HepG2 (cell line): ENCODE data around the gene AEN. TPM values are rescaled to one million over a fixed set of nuclear protein-coding genes. Genes with fewer than 3 reads are reported as not detected.

ENCODE experiments used
- ARNT2 ChIP-seq: sonication (generic); formaldehyde crosslinking; IDR thresholded peaks from 2 replicates; pipeline ENCODE4 v1.8.0; 2022; ENCODE audit warnings: mild to moderate bottlenecking, low read depth, missing genetic modification reagents, moderate library complexity
- ARNTL ChIP-seq: sonication (generic); formaldehyde crosslinking; IDR thresholded peaks from 2 replicates; pipeline ENCODE4 v1.4.0; 2020; ENCODE audit warnings: mild to moderate bottlenecking, missing genetic modification reagents
- ATF5 ChIP-seq: sonication (generic); formaldehyde crosslinking; IDR thresholded peaks from 2 replicates; pipeline ENCODE4 v1.4.0; 2020; ENCODE audit warnings: mild to moderate bottlenecking, low read depth, missing genetic modification reagents
- CHD2 ChIP-seq: IDR thresholded peaks from 2 replicates; pipeline ENCODE4 v1.6.1; 2011; ENCODE audit warnings: low read depth, low read length, improper control_type of control experiment
- EP300 ChIP-seq, 3 experiments: sonication (generic) in 1 of 3; formaldehyde crosslinking in 1 of 3; IDR thresholded peaks; 2 replicates each; pipeline versions ENCODE4 v1.5.1 to v1.6.1; 2011 to 2020; ENCODE audit warnings: low read depth in 2 of 3, low read length in 2 of 3, borderline replicate concordance in 1 of 3, improper control_type of control experiment in 1 of 3, mild to moderate bottlenecking in 1 of 3, missing genetic modification reagents in 1 of 3, moderate library complexity in 1 of 3
- FIP1L1 ChIP-seq: fragments of 200-400 bp; formaldehyde crosslinking; IDR thresholded peaks from 2 replicates; pipeline ENCODE4 v1.6.1; 2018; ENCODE audit warnings: low read depth, mild to moderate bottlenecking, low read length, moderate library complexity, borderline replicate concordance; ENCODE audit not compliant: insufficient read depth
- FOSL2 ChIP-seq: sonication (generic); formaldehyde crosslinking; IDR thresholded peaks from 2 replicates; pipeline ENCODE4 v1.4.0; 2020; ENCODE audit warnings: missing genetic modification reagents
- FOXA1 ChIP-seq, 2 experiments: fragments of 450-650 bp in 1 of 2; sonication (generic) in 1 of 2; formaldehyde crosslinking in 1 of 2; IDR thresholded peaks; 2 replicates each; pipeline versions ENCODE4 v1.4.0 to v1.6.1; 2016 to 2020; ENCODE audit warnings: missing genetic modification reagents in 1 of 2
- GLI4 ChIP-seq: sonication (generic); formaldehyde crosslinking; IDR thresholded peaks from 2 replicates; pipeline ENCODE4 v1.5.1; 2020; ENCODE audit warnings: missing genetic modification reagents, mild to moderate bottlenecking, moderate library complexity, borderline replicate concordance
- HMGA1 ChIP-seq: sonication (generic); formaldehyde crosslinking; conservative IDR thresholded peaks from 2 replicates; pipeline ENCODE4 v1.4.0; 2020; ENCODE audit warnings: missing genetic modification reagents
- HNRNPLL ChIP-seq: fragments of 200-400 bp; formaldehyde crosslinking; IDR thresholded peaks from 2 replicates; pipeline ENCODE4 v1.6.1; 2017; ENCODE audit warnings: mild to moderate bottlenecking, low read depth, low read length; ENCODE audit not compliant: poor library complexity, severe bottlenecking
- KAT2B ChIP-seq: fragments of 150-350 bp; IDR thresholded peaks from 2 replicates; pipeline ENCODE4 v1.6.1; 2014; ENCODE audit warnings: low read depth, low read length, borderline replicate concordance
- MEIS1 ChIP-seq: sonication (generic); formaldehyde crosslinking; IDR thresholded peaks from 2 replicates; pipeline ENCODE4 v1.9.0; 2021; ENCODE audit warnings: mild to moderate bottlenecking, missing genetic modification reagents, moderate library complexity, borderline replicate concordance
- MEIS2 ChIP-seq: sonication (generic); formaldehyde crosslinking; IDR thresholded peaks from 2 replicates; pipeline ENCODE4 v1.9.0; 2021; ENCODE audit warnings: mild to moderate bottlenecking, missing genetic modification reagents
- NFRKB ChIP-seq: fragments of 450-650 bp; IDR thresholded peaks from 2 replicates; pipeline ENCODE4 v1.6.1; 2017
- PCBP2 ChIP-seq: fragments of 200-400 bp; formaldehyde crosslinking; optimal IDR thresholded peaks from 2 replicates; pipeline ENCODE3; 2018; ENCODE audit warnings: low read length, low read depth; ENCODE audit not compliant: poor library complexity, severe bottlenecking
- RORA ChIP-seq: sonication (generic); formaldehyde crosslinking; IDR thresholded peaks from 2 replicates; pipeline ENCODE4 v1.5.0; 2020; ENCODE audit warnings: mild to moderate bottlenecking, missing genetic modification reagents, moderate library complexity
- STAT5B ChIP-seq: sonication (generic); formaldehyde crosslinking; IDR thresholded peaks from 2 replicates; pipeline ENCODE4 v1.4.0; 2020; ENCODE audit warnings: missing genetic modification reagents
- THAP7 ChIP-seq: sonication (generic); formaldehyde crosslinking; IDR thresholded peaks from 2 replicates; pipeline ENCODE4 v1.8.1; 2023; ENCODE audit warnings: mild to moderate bottlenecking, missing genetic modification reagents
- ZBTB7B ChIP-seq: sonication (generic); formaldehyde crosslinking; IDR thresholded peaks from 2 replicates; pipeline ENCODE4 v1.4.0; 2020; ENCODE audit warnings: missing genetic modification reagents
- ZFP62 ChIP-seq: sonication (generic); formaldehyde crosslinking; IDR thresholded peaks from 2 replicates; pipeline ENCODE4 v1.4.0; 2020; ENCODE audit warnings: missing genetic modification reagents
- ZFY ChIP-seq: sonication (generic); formaldehyde crosslinking; IDR thresholded peaks from 2 replicates; pipeline ENCODE4 v1.4.0; 2020; ENCODE audit warnings: missing genetic modification reagents
- ZKSCAN5 ChIP-seq: sonication (generic); formaldehyde crosslinking; IDR thresholded peaks from 2 replicates; pipeline ENCODE4 v1.5.1; 2020; ENCODE audit warnings: mild to moderate bottlenecking, missing genetic modification reagents
- ZNF263 ChIP-seq: sonication (generic); formaldehyde crosslinking; IDR thresholded peaks from 2 replicates; pipeline ENCODE4 v1.4.0; 2020; ENCODE audit warnings: missing genetic modification reagents
- ZNF558 ChIP-seq: sonication (generic); formaldehyde crosslinking; IDR thresholded peaks from 2 replicates; pipeline ENCODE4 v1.9.0; 2022; ENCODE audit warnings: mild to moderate bottlenecking, missing genetic modification reagents, borderline replicate concordance
- ZNF567 ChIP-seq: sonication (generic); formaldehyde crosslinking; IDR thresholded peaks from 2 replicates; pipeline ENCODE4 v1.8.1; 2023; ENCODE audit warnings: mild to moderate bottlenecking, missing genetic modification reagents, borderline replicate concordance
- ZNF605 ChIP-seq: sonication (generic); formaldehyde crosslinking; IDR thresholded peaks from 2 replicates; pipeline ENCODE4 v1.8.0; 2022; ENCODE audit warnings: mild to moderate bottlenecking, missing genetic modification reagents
- ZNF839 ChIP-seq: sonication (generic); formaldehyde crosslinking; IDR thresholded peaks from 2 replicates; pipeline ENCODE4 v1.4.0; 2020; ENCODE audit warnings: missing genetic modification reagents, mild to moderate bottlenecking, borderline replicate concordance
- ZSCAN20 ChIP-seq: sonication (generic); formaldehyde crosslinking; IDR thresholded peaks from 2 replicates; pipeline ENCODE4 v1.4.0; 2020; ENCODE audit warnings: missing genetic modification reagents, mild to moderate bottlenecking, borderline replicate concordance
- polyA plus RNA-seq, 8 experiments: library from polyadenylated mRNA; depleted of rRNA in 3 of 8; stranded (reverse) in 7 of 8; unstranded in 1 of 8; fragments of >200 nt; fragmentation: Illumina TruSeq in 4 of 8; extraction: Trizol in 4 of 8; gene quantifications; 2 replicates each; pipeline versions ENCODE4 v1.2.1 to v1.2.3, GENCODE V29; 2011 to 2016; ENCODE audit warnings: low read depth in 4 of 8, missing spikeins in 1 of 8, mixed read lengths in 1 of 8; ENCODE audit not compliant: insufficient read depth in 1 of 8
- total RNA-seq, 5 experiments: library from RNA; depleted of rRNA; stranded (reverse); fragments of >200 nt; fragmentation: Illumina TruSeq; extraction: Trizol; gene quantifications; 2 replicates each; pipeline ENCODE4 v1.2.3, GENCODE V29; 2016; ENCODE audit warnings: low read depth in 1 of 5
- TF ChIP-seq, protein P1 (sequence below): IDR thresholded peaks from 2 replicates; pipeline ENCODE4 v1.6.1; 2016; ENCODE audit warnings: low read depth, borderline replicate concordance

Gene AEN
- total and polyA plus RNA-seq, 2 of the 13 experiments (the other 11 are each of a cell fraction or from before 2014, with no cell fraction given): 51.3 to 118 TPM

- TF ChIP-seq MEIS1 (CRISPR knock-in tag) (no peak; the same call in 1 of the 2 replicates), FOXA1 (IDR thresholded peaks at IDR 0.05) (no peak), FOXA1 (CRISPR knock-in tag; IDR thresholded peaks at IDR 0.05) (no peak), PCBP2 (no peak), RORA (0 out of 2 replicates have a peak, but pooled peaks have one; percentile 58), ZNF263 (CRISPR knock-in tag) (peak; percentile 25; the same call in 1 of the 2 replicates), ZFP62 (CRISPR knock-in tag) (no peak), STAT5B (no peak), ZNF839 (CRISPR knock-in tag) (no peak), ZFY (CRISPR knock-in tag) (peak; percentile 87), ZSCAN20 (no peak), HMGA1 (CRISPR knock-in tag) (no peak), NFRKB (no peak), ZNF605 (no peak), THAP7 (CRISPR knock-in tag) (peak; percentile 70; the same call in 1 of the 2 replicates), ZNF558 (peak; percentile 97; the same call in 1 of the 2 replicates), EP300 (IDR thresholded peaks at IDR 0.05; ENCODE audit: low read depth in 2 of 2, low read length in 2 of 2) (no peak), EP300 (CRISPR knock-in tag; IDR thresholded peaks at IDR 0.05; ENCODE audit: borderline replicate concordance) (no peak), ATF5 (no peak), MEIS2 (peak; percentile 91; the same call in 1 of the 2 replicates), ARNT2 (CRISPR knock-in tag) (peak; percentile 92), ZBTB7B (CRISPR knock-in tag) (no peak; the same call in 1 of the 2 replicates), ARNTL (CRISPR knock-in tag) (peak; percentile 90), FIP1L1 (no peak), HNRNPLL (peak; percentile 63), GLI4 (CRISPR knock-in tag) (no peak), CHD2 (peak; percentile 32; the same call in 1 of the 2 replicates), ZNF567 (CRISPR knock-in tag) (no peak), ZKSCAN5 (CRISPR knock-in tag) (no peak), FOSL2 (CRISPR knock-in tag) (no peak), KAT2B (no peak)
- TF ChIP-seq, protein P1, sequence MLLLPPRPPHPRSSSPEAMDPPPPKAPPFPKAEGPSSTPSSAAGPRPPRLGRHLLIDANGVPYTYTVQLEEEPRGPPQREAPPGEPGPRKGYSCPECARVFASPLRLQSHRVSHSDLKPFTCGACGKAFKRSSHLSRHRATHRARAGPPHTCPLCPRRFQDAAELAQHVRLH (CRISPR knock-in tag): no peak
Measured at GRCh38 chr15:88620995-88621772, at the start of gene AEN (continued).
